ENCODE data around the gene FCMR. TPM values are rescaled to one million over a fixed set of nuclear protein-coding genes. Genes with fewer than 3 reads are reported as not detected.
A peak's percentile ranks its signal among the peaks of the same experiment; 100 is the strongest.
"Not testable (repeated sequence)": the region's sequence is repeated elsewhere in the genome, so short reads cannot be mapped to it uniquely, and the experiment has no call there.

FCMR gene
- total and polyA plus RNA-seq, 10 of the 15 experiments (the other 5 are each of a cell fraction or from before 2014, with no cell fraction given), result 79.7 to 245 (median 123) TPM

DNA sequence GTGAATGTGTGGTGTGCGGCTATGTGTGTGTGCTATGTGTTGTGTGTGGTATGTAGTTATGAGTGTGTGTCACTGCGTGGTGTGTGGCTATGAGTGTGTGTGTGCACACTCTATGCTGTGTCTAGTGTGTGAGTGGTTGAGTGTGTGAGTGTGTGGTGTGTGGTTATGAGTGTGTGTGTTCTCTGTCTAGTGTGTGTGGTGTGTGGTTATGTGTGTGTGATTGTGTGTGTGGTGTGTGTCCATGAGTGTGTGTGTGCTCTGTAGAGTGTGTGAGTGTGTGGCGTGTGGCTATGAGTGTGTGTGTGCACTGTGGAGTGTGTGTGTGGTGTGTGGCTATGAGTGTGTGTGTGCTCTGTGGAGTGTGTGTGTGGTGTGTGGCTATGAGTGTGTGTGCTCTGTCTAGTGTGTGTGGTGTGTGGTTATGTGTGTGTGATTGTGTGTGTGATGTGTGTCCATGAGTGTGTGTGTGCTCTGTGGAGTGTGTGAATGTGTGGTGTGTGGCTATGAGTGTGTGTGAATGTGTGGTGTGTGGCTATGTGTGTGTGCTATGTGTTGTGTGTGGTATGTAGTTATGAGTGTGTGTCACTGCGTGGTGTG lies 2.3 kb upstream of the FCMR start:
- CTCF ChIA-PET, result interaction anchor here (1.5 to 13.5 kb wide), 4 partner anchors 7 to 55 kb away, joined by 6 to 643 read pairs (median 16); partner anchors contain the start of gene FCMR
- not testable (repeated sequence) for ATAC-seq; H3K36me3 ChIP-seq (ENCODE audit: control insufficient read depth in 2 of 2, insufficient read depth in 2 of 2, low read length in 1 of 2); DNase-seq (ENCODE audit: low read depth, low spot score); H2AFZ ChIP-seq (ENCODE audit: control insufficient read depth, low read depth, low read length); BruUV-seq (replicated peaks); H4K20me1 ChIP-seq (ENCODE audit: control insufficient read depth, insufficient read depth); H3K9me3 ChIP-seq (replicated peaks; ENCODE audit: control insufficient read depth, insufficient read depth, low read length); H3K27me3 ChIP-seq (replicated peaks in 1 of 2; ENCODE audit: control insufficient read depth in 2 of 2, insufficient read depth in 2 of 2, low read length in 1 of 2)
- POLR2A ChIA-PET, result interaction anchor here (1.3 to 13.3 kb wide), 2 partner anchors 7 to 9 kb away, joined by 9 to 222 read pairs; partner anchors contain the start of gene FCMR
- RAD21 ChIA-PET (ENCODE audit: unreplicated experiment), result interaction anchor here (1.5 to 13.5 kb wide), 8 partner anchors 7 to 154 kb away, joined by 5 to 371 read pairs (median 32); partner anchors contain the start of genes FCMR, IL10 and IL19
- Histone ChIP-seq H3K4me1 (ENCODE audit: control insufficient read depth, insufficient read depth, low read length) (peaks cover 44% of the 10 kb centered on the region), H3K9ac (ENCODE audit: control insufficient read depth, insufficient read depth, low read length) (peak overlapping the region; percentile 94), H3K79me2 (ENCODE audit: control insufficient read depth, insufficient read depth, low read length) (peaks cover 53% of the 10 kb centered on the region), H3K27ac (ENCODE audit: control insufficient read depth, insufficient read depth) (peak overlapping the region; percentile 99), H3K4me3 (peak overlapping the region; percentile 6; the same call in 1 of the 2 replicates), H3K4me2 (ENCODE audit: control insufficient read depth, insufficient read depth) (peak overlapping the region; percentile 95)
- intact Hi-C loops (cut with micrococcal nuclease; ENCODE audit: unreplicated experiment), result loop anchor here (2.0 to 5.0 kb wide), 3 partner anchors 47 to 242 kb away; partner anchors contain the start of genes FCAMR and MAPKAPK2
- 89% methylated on average over 4 of the region's 4 CpGs for WGBS (ENCODE audit: insufficient coverage, insufficient replicate concordance, low lambda C conversion rate, missing lambda C conversion rate)
- SMC1A ChIA-PET (ENCODE audit: uncharacterized antibody, unreplicated experiment), result interaction anchor here (1.0 to 4.3 kb wide), 8 partner anchors 11 to 184 kb away, joined by 3 to 41 read pairs (median 4); partner anchors contain the start of gene PFKFB2
- TF ChIP-seq, protein P1, sequence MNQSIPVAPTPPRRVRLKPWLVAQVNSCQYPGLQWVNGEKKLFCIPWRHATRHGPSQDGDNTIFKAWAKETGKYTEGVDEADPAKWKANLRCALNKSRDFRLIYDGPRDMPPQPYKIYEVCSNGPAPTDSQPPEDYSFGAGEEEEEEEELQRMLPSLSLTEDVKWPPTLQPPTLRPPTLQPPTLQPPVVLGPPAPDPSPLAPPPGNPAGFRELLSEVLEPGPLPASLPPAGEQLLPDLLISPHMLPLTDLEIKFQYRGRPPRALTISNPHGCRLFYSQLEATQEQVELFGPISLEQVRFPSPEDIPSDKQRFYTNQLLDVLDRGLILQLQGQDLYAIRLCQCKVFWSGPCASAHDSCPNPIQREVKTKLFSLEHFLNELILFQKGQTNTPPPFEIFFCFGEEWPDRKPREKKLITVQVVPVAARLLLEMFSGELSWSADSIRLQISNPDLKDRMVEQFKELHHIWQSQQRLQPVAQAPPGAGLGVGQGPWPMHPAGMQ (IDR thresholded peaks at IDR 0.05; ENCODE audit: borderline replicate concordance), result peak; percentile 13; the same call in 1 of the 2 replicates
- TF ChIP-seq, protein P2, sequence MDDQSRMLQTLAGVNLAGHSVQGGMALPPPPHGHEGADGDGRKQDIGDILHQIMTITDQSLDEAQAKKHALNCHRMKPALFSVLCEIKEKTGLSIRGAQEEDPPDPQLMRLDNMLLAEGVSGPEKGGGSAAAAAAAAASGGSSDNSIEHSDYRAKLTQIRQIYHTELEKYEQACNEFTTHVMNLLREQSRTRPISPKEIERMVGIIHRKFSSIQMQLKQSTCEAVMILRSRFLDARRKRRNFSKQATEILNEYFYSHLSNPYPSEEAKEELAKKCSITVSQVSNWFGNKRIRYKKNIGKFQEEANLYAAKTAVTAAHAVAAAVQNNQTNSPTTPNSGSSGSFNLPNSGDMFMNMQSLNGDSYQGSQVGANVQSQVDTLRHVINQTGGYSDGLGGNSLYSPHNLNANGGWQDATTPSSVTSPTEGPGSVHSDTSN (IDR thresholded peaks at IDR 0.05; ENCODE audit: insufficient replicate concordance, low read depth, low read length), result peak; percentile 39
- TF ChIP-seq BACH1 (IDR thresholded peaks at IDR 0.05; ENCODE audit: borderline replicate concordance) (peak; percentile 39; the same call in 1 of the 2 replicates), IRF4 (IDR thresholded peaks at IDR 0.05; ENCODE audit: low read depth, low read length) (0 out of 2 replicates have a peak, but pooled peaks have one; percentile 6), WRNIP1 (IDR thresholded peaks at IDR 0.05; ENCODE audit: borderline replicate concordance, low read depth, low read length) (peak; percentile 24; the same call in 1 of the 2 replicates), POLR2AphosphoS5 (IDR thresholded peaks at IDR 0.05; ENCODE audit: low read length) (peak; percentile 22; the same call in 1 of the 2 replicates), POU2F2 (IDR thresholded peaks at IDR 0.05; ENCODE audit: borderline replicate concordance, low read depth, low read length) (peak; percentile 18; the same call in 1 of the 3 replicates), HCFC1 (IDR thresholded peaks at IDR 0.05; ENCODE audit: low read length) (0 out of 2 replicates have a peak, but pooled peaks have one; percentile 3), HDGF (IDR thresholded peaks at IDR 0.05) (peak; percentile 100), NBN (IDR thresholded peaks at IDR 0.05) (peak; percentile 76; the same call in 1 of the 2 replicates)
- TF ChIP-seq, protein P3, sequence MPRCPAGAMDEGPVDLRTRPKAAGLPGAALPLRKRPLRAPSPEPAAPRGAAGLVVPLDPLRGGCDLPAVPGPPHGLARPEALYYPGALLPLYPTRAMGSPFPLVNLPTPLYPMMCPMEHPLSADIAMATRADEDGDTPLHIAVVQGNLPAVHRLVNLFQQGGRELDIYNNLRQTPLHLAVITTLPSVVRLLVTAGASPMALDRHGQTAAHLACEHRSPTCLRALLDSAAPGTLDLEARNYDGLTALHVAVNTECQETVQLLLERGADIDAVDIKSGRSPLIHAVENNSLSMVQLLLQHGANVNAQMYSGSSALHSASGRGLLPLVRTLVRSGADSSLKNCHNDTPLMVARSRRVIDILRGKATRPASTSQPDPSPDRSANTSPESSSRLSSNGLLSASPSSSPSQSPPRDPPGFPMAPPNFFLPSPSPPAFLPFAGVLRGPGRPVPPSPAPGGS (IDR thresholded peaks at IDR 0.05; ENCODE audit: borderline replicate concordance, insufficient read depth, low read depth, low read length, poor library complexity, severe bottlenecking), result peak; percentile 91
- TF ChIP-seq, protein P4, sequence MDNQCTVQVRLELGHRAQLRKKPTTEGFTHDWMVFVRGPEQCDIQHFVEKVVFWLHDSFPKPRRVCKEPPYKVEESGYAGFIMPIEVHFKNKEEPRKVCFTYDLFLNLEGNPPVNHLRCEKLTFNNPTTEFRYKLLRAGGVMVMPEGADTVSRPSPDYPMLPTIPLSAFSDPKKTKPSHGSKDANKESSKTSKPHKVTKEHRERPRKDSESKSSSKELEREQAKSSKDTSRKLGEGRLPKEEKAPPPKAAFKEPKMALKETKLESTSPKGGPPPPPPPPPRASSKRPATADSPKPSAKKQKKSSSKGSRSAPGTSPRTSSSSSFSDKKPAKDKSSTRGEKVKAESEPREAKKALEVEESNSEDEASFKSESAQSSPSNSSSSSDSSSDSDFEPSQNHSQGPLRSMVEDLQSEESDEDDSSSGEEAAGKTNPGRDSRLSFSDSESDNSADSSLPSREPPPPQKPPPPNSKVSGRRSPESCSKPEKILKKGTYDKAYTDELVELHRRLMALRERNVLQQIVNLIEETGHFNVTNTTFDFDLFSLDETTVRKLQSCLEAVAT (IDR thresholded peaks at IDR 0.05), result peak; percentile 83; the same call in 1 of the 2 replicates
- in situ Hi-C loops (cut with MboI), result loop anchor here (10.0 kb wide), 1 partner anchor 411 kb away; no protein-coding TSS in a partner anchor
- peak; percentile 99 for FAIRE-seq

Measured in GM12878 (cell line).